GM19193 (cell line): Measurements from ENCODE around the gene LRRC4C.

Experiments
- POLR2A ChIP-seq: IDR thresholded peaks from 4 replicates; pipeline ENCODE4 v1.6.1; 2011; ENCODE audit not compliant: insufficient read depth, insufficient read length; ENCODE audit errors: extremely low read depth

Gene LRRC4C

DNA sequence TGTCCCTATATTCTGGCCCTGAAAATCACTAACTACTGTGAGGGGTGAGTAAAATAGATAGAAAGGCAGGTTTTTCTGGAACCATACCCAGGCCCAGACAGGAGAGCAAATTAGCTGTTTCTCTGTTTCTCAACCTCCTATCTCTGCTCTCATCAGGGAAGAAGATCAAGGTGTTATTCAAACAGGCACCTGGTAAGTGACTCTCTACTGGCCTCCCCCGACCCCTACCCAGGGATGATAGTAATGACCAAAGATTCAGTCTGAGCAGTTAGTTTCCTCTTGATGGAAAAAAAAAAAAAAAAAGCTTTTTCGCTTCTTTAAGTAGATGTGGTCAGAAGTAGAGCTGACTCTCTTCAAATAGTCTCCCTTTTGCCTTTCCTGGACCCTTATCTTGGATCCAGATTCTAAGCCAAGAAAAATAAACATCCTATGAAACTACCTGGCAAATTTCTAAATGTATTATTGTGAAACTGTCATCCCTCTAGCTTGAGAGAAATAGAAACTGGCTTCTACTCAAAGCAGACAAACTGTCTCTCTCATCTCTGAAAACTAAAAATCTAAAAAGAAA is 9.9 kb downstream of the LRRC4C start:
- TF ChIP-seq POLR2A: no peak

DNA sequence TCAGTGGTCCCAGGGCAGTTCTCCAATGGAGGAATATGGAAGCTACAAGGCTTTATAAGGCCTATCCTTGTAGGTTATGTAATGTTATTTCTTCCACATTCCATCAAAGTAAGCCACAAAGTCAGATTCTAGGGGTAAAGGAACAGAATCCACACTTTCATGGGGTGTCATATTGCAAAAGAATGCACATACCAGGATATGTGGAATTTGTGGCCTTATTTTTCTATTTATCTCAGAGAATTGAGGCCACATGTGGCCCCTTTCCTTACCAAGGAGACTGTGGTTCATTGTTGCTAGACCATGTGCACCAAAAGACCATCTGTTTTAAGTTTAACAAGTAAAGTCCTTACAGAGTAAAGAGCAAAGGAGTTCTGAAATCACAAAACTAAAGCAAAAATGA is 12.9 kb downstream of the LRRC4C start:
- no peak for TF ChIP-seq POLR2A

DNA sequence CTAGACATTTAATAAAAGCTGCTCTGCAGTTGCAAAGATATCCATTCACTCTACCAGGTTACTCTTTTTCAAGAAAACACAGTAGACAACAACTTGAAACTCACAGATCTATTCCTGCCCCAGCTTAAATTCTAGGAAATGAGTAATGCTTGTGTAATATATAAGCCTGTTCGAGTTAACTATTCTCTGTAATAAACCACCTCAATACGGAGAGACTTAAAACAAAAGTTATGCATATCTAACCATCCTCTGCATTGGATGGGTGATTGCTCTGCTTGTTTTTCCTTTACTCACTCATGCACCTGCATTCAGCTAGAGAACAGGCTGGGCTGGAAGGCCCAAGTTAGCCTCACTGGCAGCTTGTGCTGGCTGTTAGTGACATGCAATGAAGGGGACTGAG is 13.3 kb downstream of the LRRC4C start:
- TF ChIP-seq POLR2A: no peak

DNA sequence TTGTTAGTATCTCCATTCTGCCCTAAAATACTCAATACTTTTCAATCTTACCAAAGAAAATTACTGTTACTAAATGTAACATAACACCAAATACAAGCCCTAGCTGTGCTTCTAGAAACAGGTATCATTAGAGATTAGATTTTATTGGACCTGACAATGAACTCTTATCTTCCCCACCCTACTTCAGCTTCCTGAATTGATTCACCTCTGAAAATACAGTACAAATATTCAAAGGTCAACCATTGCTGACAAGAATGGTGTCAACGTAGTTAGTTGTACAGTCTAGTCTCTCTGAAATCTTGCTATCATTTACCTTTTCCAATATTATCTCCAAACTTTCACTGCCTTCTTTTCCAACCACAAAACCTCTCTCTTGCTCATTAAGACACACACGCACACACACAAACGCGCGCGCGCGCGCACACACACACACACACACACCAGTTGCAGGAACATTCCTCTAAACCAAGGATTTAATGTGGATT is 22.4 kb downstream of the LRRC4C start:
- no peak for TF ChIP-seq POLR2A

DNA sequence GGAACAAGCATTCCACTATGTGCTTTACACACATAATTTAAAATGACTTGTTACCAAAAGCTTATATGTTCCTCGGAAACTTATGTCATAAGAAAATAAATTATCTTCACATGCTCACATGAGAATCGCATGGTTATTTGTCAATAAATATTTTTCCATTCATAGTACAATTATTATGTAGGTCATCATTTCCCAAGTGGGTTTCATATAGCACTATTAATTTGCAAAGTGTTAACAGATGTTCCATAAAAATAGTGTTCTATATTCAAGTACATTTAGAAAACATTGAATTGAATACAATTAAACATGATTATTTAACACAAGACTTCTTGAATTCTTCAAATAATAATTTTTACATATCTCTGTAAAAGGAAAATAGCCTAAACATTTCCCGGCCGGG is 23.9 kb downstream of the LRRC4C start:
- TF ChIP-seq POLR2A: no peak

DNA sequence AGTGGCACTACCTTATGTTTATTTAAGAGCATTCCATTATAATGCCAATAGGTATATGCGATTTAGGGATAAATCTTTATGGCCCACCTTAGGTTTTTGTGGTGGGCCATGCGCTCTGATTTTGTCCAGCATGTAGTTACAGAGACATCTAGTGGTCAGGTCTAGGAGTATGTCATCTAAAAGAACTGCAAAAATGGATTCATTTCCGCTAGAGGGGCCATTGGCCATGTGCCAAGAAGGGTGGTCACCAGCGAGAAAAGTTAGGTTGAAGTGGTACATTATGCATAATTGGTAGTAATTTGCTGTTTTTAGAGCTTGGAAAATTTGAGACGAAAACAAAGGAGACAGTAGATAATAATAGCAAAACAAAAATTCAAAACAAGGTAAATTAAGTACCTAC is 27.7 kb downstream of the LRRC4C start:
- no peak for TF ChIP-seq POLR2A

DNA sequence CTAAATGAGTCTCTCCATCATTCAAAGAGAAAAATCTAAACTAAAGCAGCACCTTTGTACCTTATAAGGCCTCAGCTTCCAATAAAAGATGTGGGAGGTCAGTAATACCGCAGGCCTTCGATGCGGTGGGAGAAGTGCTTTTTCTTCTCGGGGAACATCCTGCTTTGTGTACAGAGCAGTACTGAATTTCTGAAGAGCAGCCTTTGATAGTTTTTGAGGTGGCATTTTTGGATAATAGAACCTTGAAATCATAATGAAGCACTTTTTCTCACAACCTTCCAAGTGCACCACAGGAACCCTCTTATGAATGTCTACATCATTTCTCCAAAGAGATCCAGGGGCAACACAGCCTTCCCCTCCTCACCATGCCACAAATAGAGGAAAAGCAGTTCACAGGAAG is 39.6 kb downstream of the LRRC4C start:
- TF ChIP-seq POLR2A: no peak

DNA sequence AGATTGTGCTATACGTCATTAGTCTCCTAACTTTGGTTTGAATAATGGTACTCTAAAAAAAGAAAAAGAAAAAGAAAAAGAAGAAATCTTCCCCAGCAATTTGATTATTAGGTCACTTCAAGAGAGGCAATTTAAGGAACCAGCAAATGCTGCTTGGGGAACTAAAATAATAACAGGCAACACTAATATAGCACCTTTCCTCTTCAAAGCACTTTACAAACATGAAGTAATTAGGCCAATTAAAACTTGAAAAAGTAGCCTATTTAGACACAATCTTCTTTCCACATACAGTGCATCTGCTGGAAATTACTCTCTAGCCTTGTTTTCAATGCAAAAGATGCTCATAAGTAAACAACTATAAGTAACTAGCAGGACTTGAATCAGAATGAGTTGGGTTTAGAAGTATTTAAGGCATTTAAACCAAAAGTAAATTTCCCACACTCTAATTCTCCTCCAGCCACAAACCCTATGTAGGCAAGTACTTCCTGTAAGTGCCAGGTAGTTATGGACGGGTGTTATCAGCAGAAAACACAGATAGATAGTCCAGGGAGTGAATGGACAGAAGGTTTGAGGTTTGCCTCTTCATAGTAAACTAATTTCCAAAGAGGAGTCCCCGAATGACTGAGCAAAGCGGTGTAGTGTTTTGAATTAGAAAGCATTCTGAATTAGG is 44.5 kb downstream of the LRRC4C start:
- no peak for TF ChIP-seq POLR2A

DNA sequence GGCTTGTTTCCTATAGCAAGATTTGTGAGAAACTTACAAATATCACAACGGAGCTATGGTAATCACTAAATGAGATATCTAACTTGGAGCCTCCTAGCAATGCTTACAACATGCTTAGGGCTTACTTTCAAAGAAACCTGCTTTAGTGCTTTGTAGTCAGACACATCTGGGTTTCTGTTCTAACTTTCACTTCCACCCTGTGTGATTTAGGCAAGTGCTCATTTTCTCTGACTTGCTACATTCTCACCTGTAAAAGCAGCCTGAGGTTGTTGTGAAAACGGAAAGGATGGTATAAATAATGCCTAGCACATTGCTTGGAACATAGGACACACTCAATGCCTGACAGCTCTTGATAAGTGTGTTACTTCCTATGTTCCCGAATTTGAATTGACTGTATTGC is 45.6 kb downstream of the LRRC4C start:
- no peak for TF ChIP-seq POLR2A

DNA sequence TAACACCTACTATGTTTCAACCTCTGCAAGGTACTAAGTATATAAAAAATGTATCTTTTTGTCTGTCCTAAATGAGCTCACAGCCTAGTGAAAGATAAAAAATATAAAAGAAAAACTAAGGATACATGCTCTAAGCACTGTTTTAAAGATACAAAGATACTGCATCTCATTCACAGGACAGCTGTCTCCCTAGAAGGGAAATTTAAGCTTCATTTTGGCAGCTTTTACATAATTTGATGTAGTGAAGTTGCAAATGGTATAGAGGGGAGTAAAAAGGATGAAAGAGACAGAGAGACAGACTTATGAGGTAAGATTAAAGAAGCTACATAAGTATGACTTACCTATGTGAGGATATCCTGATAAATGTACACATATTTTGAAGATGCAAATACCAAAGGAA is 53.6 kb downstream of the LRRC4C start:
- TF ChIP-seq POLR2A: no peak

DNA sequence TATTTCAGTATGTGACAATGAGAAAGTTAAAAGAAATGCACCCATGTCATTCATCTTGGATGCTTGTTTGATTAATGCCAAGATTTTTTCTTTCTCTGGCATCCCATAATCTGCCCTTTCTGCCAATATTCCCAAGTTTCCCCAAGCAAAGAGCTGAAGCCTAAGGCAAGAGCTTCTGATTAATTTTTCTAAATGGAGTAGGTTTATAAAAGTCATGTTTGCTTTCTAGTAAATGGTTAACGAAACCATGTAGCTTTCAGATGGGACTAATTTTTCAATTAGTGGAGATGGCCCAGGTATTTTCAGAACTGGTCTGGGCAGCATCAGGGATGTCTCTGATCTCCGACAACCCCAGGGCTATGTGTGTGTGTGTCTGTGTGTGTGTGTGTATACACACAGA is 55.3 kb downstream of the LRRC4C start:
- TF ChIP-seq POLR2A: no peak

DNA sequence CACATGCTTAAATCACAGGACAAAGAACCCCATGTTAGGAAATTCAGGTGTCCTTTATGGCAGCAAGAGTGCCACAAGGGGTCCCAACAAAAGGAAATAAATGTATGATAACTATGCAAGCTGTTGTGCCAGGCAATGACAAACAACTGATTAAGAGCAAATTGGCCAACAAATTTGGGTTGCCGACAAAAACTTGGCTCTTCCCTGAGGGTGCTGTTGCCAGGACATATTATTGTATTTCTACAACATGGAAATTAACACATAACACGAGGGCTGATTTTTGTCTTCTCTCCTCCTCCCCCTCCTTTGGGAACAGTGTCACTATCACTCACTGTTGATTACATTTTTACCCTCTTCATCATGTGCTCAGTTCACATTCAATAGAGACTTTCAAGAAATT is 56.0 kb downstream of the LRRC4C start:
- no peak for TF ChIP-seq POLR2A

DNA sequence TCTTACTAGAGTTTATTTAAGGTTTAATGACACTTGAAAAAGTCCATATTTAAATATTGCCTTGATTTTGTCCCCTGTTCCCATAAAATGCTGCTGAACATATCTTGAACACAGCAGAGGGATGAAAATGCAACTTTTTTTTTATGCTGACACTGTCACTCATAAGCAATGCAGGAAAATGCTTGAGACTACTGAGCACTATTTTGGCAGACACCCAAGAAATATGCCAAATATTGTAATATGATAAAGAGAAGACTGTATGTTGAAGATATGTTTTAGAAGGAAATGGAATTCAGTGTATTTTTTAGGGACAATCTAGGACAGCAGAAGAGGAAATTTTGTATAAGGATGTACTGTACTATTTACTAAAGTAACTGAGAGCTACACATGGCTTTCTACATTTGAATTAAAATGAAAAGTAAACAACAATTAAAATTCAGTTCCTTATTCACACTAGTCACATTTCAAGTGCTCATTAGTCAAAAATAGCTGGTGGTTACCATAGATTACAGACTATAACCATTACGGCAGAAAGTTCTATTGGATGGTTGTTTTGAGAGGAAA is 58.6 kb downstream of the LRRC4C start:
- no peak for TF ChIP-seq POLR2A

DNA sequence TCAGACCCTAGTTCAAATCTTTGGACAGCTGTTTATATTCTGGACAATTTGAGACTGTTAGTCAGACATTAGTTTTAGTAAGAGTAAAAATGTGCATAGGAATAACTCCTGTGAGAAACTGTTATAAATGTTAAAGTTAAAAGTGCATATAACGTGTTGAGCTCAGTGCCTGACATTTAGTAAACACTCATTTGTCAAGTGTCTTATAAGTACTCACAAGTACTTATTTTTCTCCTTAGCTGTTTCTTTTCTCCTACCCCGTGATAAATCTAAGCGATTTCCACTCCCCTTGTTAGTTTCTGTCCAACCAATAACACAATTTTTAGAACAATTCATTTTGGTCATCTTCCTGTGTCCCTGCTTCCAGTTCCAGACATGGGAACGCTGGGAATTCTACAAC is 59.3 kb downstream of the LRRC4C start:
- no peak for TF ChIP-seq POLR2A

DNA sequence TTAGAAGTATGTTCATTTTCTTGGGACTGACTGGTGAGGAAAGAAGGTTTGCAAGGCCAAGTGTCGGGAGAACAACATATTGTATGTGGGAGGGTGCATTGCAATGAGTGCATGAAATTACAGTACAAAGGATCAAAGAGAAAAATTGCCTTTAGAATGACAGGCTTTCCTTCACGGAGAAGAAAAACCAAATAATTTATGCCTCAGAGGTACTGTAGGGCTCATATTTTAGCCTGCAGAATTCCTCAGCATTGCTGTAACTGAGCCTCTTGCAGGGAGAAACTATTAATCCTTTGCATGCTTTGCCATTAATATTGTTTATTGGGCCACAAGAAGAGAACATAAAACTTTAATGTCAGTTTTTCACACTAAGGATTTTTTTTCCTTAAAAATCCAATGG is 60.1 kb downstream of the LRRC4C start:
- no peak for TF ChIP-seq POLR2A

DNA sequence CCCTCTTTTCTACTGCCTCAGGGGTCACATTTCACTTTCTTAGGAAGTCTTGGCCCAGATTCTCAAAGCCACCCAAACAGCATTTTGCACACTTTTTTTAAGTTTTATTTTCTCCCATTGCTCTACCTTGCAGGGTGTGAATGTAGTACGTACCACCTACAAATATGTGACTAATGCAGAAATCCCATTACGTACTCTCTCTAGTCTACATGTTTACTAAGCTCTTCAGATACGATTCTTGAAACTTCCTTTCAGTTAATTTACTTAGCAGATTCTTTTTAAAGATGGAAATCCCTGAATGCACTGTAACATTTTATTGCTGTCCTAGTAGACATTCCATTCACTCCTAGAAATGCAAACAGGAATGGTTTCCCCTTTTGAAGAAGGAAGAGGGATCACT is 61.3 kb downstream of the LRRC4C start:
- TF ChIP-seq POLR2A: no peak
